HG03378 (cell line): ENCODE data around the gene CHL1.

Experiments used
- ATAC-seq: cut with Tn5 transposase; IDR thresholded peaks from one replicate; pipeline ENCODE4 v1.9.1; 2021; ENCODE audit warnings: mild to moderate bottlenecking, moderate library complexity; ENCODE audit not compliant: unreplicated experiment

Gene CHL1

GRCh38 chr3:217948-218347 is 21.4 kb downstream of the CHL1 start:
- no peak for ATAC-seq

- ATAC-seq, result no peak
These were observed 32.0 kb downstream of the CHL1 start for GRCh38 chr3:228442-229182.

GRCh38 chr3:229183-229661 is 32.7 kb downstream of the CHL1 start:
- no peak for ATAC-seq

GRCh38 chr3:236881-237280 is 40.3 kb downstream of the CHL1 start:
- ATAC-seq, result no peak

GRCh38 chr3:242602-243355 is 46.2 kb downstream of the CHL1 start:
- ATAC-seq, result no peak

- ATAC-seq, result no peak
These were observed 46.8 kb downstream of the CHL1 start for GRCh38 chr3:243356-243725.

- ATAC-seq, result no peak
These were observed 47.5 kb downstream of the CHL1 start for GRCh38 chr3:244041-244440.

- ATAC-seq, result no peak
These were observed 51.4 kb downstream of the CHL1 start for GRCh38 chr3:247916-248315.

GRCh38 chr3:248864-249520 is 52.4 kb downstream of the CHL1 start:
- ATAC-seq, result no peak

- no peak for ATAC-seq
These were observed 53.2 kb downstream of the CHL1 start for GRCh38 chr3:249587-250262.

GRCh38 chr3:256501-256900 is 59.9 kb downstream of the CHL1 start:
- no peak for ATAC-seq

GRCh38 chr3:257826-258225 is 61.3 kb downstream of the CHL1 start:
- ATAC-seq, result no peak

GRCh38 chr3:260898-261297 is 64.3 kb downstream of the CHL1 start:
- no peak for ATAC-seq

- no peak for ATAC-seq
These were observed 66.8 kb downstream of the CHL1 start for GRCh38 chr3:263393-263792.

GRCh38 chr3:264394-265156 is 68.0 kb downstream of the CHL1 start:
- ATAC-seq, result no peak

GRCh38 chr3:267101-267500 is 70.5 kb downstream of the CHL1 start:
- ATAC-seq, result no peak

GRCh38 chr3:270688-271087 is 74.1 kb downstream of the CHL1 start:
- ATAC-seq, result no peak

GRCh38 chr3:274927-275326 is 78.4 kb downstream of the CHL1 start:
- ATAC-seq, result no peak

GRCh38 chr3:277873-278272 is 81.3 kb downstream of the CHL1 start:
- ATAC-seq, result no peak

- peak; percentile 80 for ATAC-seq
These were observed 81.9 kb downstream of the CHL1 start for GRCh38 chr3:278300-279064.
